HL-60 (cell line): ENCODE measurements around the gene ZNF142.

Source experiments
- DNase-seq, 2 experiments: peaks; one replicate each; pipeline ENCODE4 v3.0.0-alpha.2; 2010 to 2020; ENCODE audit warnings: low read depth in 1 of 2, low spot score in 1 of 2
- H3K27ac ChIP-seq: fragments of 250-450 bp; sonication (Bioruptor Pico); replicated peaks from 2 replicates; pipeline ENCODE4 v1.5.1; 2020; ENCODE audit warnings: mild to moderate bottlenecking, moderate library complexity
- H3K27me3 ChIP-seq: fragments of 250-450 bp; sonication (Bioruptor Pico); 2 replicates; pipeline ENCODE4 v1.5.1; 2021; ENCODE audit warnings: mild to moderate bottlenecking, moderate library complexity; ENCODE audit not compliant: insufficient read depth, poor library complexity, severe bottlenecking
- H3K4me3 ChIP-seq: replicated peaks from 2 replicates; pipeline ENCODE4 v1.5.1; 2011; ENCODE audit warnings: mild to moderate bottlenecking, control low read depth, low read length; ENCODE audit not compliant: insufficient read depth
- GABPA ChIP-seq: IDR thresholded peaks from 2 replicates; pipeline ENCODE4 v1.6.1; 2012; ENCODE audit warnings: low read depth
- POLR2AphosphoS5 ChIP-seq: IDR thresholded peaks from 2 replicates; pipeline ENCODE4 v1.6.1; 2012; ENCODE audit warnings: low read depth
- REST ChIP-seq: IDR thresholded peaks from 2 replicates; pipeline ENCODE4 v1.6.1; 2012; ENCODE audit warnings: low read depth; ENCODE audit not compliant: insufficient replicate concordance
- SPI1 ChIP-seq: IDR thresholded peaks from 2 replicates; pipeline ENCODE4 v1.6.1; 2012; ENCODE audit warnings: low read depth, mild to moderate bottlenecking, borderline replicate concordance
- TF ChIP-seq, protein P1 (sequence below): IDR thresholded peaks from one replicate; pipeline ENCODE4 v1.5.1; 2011; ENCODE audit warnings: low read length, control low read depth, inconsistent platforms; ENCODE audit not compliant: insufficient read depth

ZNF142 gene

DNA sequence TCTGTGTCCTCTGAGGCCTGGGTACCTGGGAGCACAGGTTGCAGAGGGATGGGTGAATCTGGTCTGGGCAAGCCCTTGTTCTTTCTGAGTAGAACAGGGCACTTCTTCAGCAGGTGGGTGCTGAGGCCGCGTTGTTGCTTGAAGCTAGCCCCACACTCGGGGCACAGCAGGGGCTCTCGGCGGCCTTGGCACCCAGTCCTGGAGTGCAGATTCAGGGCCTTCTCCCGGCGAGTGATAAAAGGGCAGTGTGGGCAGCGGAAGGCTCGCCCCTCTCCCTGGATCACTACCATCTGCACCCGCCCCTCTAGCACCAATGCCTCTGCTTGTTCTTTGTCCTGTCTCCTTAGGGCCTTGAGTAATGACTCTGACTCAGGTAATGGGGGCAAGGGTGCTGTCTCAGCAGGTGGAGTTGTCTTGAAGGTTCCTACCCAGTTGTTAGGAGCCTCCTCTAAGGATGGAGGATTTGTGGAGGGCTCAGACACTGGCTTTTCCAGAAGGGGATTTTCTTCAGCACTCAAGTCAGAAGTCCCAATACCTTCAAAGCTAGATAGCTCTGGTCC is 15.6 kb downstream of the ZNF142 start:
- no peak for DNase-seq
- no peaks in the 10 kb centered on the region for H3K27me3 ChIP-seq
- H3K27ac ChIP-seq = no peak overlapping the region
- H3K4me3 ChIP-seq = no peak overlapping the region
- TF ChIP-seq SPI1 (no peak), POLR2AphosphoS5 (no peak), REST (no peak), GABPA (no peak)
- TF ChIP-seq, protein P1, sequence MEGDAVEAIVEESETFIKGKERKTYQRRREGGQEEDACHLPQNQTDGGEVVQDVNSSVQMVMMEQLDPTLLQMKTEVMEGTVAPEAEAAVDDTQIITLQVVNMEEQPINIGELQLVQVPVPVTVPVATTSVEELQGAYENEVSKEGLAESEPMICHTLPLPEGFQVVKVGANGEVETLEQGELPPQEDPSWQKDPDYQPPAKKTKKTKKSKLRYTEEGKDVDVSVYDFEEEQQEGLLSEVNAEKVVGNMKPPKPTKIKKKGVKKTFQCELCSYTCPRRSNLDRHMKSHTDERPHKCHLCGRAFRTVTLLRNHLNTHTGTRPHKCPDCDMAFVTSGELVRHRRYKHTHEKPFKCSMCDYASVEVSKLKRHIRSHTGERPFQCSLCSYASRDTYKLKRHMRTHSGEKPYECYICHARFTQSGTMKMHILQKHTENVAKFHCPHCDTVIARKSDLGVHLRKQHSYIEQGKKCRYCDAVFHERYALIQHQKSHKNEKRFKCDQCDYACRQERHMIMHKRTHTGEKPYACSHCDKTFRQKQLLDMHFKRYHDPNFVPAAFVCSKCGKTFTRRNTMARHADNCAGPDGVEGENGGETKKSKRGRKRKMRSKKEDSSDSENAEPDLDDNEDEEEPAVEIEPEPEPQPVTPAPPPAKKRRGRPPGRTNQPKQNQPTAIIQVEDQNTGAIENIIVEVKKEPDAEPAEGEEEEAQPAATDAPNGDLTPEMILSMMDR = no peak

DNA sequence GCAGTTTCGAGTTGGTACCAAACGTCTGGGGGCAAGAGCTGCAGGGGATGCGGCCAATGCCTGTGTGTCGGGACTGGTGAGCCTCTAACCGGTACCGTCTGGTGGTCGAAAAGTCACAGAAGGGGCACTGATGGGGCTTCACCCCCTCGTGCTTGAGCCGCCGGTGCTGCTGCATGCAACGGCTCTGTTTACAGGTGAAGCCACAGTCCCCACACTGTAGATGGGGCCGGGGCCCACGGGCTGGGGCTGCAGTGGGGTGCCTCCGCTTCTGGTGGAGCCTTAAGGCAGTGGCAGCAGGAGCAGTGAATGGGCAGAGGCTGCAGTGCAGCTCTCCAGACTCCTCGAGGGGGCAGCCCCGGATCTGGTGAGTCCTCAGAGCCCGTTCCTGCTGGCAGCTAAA is 16.6 kb downstream of the ZNF142 start:
- H3K4me3 ChIP-seq = no peak overlapping the region
- DNase-seq = no peak
- no peak for TF ChIP-seq POLR2AphosphoS5
- TF ChIP-seq, protein P1 = no peak
- TF ChIP-seq SPI1 = no peak
- TF ChIP-seq REST = no peak
- no peak for TF ChIP-seq GABPA
- H3K27me3 ChIP-seq = no peaks in the 10 kb centered on the region
- no peak overlapping the region for H3K27ac ChIP-seq

- TF ChIP-seq POLR2AphosphoS5 = no peak; the same call in 1 of the 2 replicates
- TF ChIP-seq, protein P1 = no peak
- no peak for TF ChIP-seq REST
- no peak for TF ChIP-seq GABPA
- TF ChIP-seq SPI1 = no peak
- no peak for DNase-seq
- Histone ChIP-seq H3K4me3 (no peak overlapping the region), H3K27ac (no peak overlapping the region), H3K27me3 (no peaks in the 10 kb centered on the region)
Measured at GRCh38 chr2:218642121-218642656, 17.2 kb downstream of the ZNF142 start.
